ENCODE results near the gene GSC2.

- TF ChIP-seq CTCF (IDR thresholded peaks at IDR 0.05) (no peak), POLR2A (IDR thresholded peaks at IDR 0.05) (no peak), POLR2AphosphoS5 (IDR thresholded peaks at IDR 0.05) (no peak)
Observed at GRCh38 chr22:19146215-19146968, 3.7 kb downstream of the GSC2 start.

All from prostate gland (tissue), 2 donors.